ENCODE data around the gene MPLKIP. TPM values are rescaled to one million over a fixed set of nuclear protein-coding genes. Genes with fewer than 3 reads are reported as not detected.

The MPLKIP gene
- total RNA-seq, 1 experiment from 2014 or later = 49.4 TPM

DNA sequence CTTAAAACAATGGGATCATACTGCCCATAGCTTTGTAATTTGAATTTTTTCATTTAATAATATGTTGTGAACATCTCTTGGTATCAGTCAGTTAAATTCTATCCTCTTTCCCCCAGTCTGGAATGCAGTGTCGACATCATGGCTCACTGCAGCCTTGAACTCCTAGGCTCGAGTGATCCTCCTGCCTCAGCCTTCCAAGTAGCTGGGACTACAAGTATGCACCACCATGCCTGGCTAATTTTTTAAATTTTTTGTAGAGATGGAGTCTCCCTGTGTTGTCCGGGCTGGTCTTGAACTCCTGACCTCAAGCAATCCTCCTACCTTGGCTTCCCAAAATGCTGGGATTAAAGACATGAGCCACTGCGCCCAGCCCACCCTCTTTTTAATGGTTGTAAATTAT lies 34.6 kb downstream of the MPLKIP start:
- Histone ChIP-seq H3K9me3 (ENCODE audit: control insufficient read depth in 1 of 2, insufficient read depth in 1 of 2, low read depth in 1 of 2, low read length in 2 of 2) (no peaks in the 10 kb centered on the region), H3K79me2 (ENCODE audit: insufficient read depth, low read length) (no peaks in the 10 kb centered on the region), H3K4me3 (replicated peaks in 1 of 2; ENCODE audit: low read depth in 1 of 2, low read length in 2 of 2) (no peak overlapping the region), H3K9me2 (ENCODE audit: insufficient read depth) (no peaks in the 10 kb centered on the region), H3K4me1 (ENCODE audit: control insufficient read depth in 1 of 2, insufficient read depth in 2 of 2, low read length in 2 of 2) (no peaks in the 10 kb centered on the region), H2AFZ (ENCODE audit: low read depth, low read length, poor library complexity, severe bottlenecking) (no peak overlapping the region), H3K9ac (ENCODE audit: low read length) (no peak overlapping the region), H3K4me2 (ENCODE audit: low read length) (no peak overlapping the region), H3K27ac (ENCODE audit: low read depth, low read length) (no peak overlapping the region), H3K36me3 (ENCODE audit: control insufficient read depth in 1 of 2, insufficient read depth in 2 of 2, low read length in 2 of 2) (peaks cover 4 to 8% of the 10 kb centered on the region in 2 experiments; a peak in 2 of 4 replicates), H3K27me3 (ENCODE audit: insufficient read depth, low read length) (no peaks in the 10 kb centered on the region), H4K20me1 (ENCODE audit: insufficient read depth) (no peaks in the 10 kb centered on the region)
- POLR2A ChIA-PET = no interaction called here
- intact Hi-C loops (cut with micrococcal nuclease) = no loop called here
- RAD21 ChIA-PET (ENCODE audit: low non-redundant PET in 1 of 2, low total read pairs in 2 of 2, uncharacterized antibody in 2 of 2, unreplicated experiment in 2 of 2) = no interaction called here
- CTCF ChIA-PET = no interaction called here
- TF ChIP-seq EZH2 (IDR thresholded peaks at IDR 0.05) (no peak), EGR1 (IDR thresholded peaks at IDR 0.05; ENCODE audit: low read depth) (no peak), SIN3A (IDR thresholded peaks at IDR 0.05; ENCODE audit: low read depth) (no peak), SRF (IDR thresholded peaks at IDR 0.05; ENCODE audit: low read depth) (no peak), CBX3 (IDR thresholded peaks at IDR 0.05; ENCODE audit: low read depth) (no peak)
- BruUV-seq (replicated peaks) = no TSS peak
- ATAC-seq (no peak), DNase-seq (ENCODE audit: low read depth, low spot score) (no peak)

DNA sequence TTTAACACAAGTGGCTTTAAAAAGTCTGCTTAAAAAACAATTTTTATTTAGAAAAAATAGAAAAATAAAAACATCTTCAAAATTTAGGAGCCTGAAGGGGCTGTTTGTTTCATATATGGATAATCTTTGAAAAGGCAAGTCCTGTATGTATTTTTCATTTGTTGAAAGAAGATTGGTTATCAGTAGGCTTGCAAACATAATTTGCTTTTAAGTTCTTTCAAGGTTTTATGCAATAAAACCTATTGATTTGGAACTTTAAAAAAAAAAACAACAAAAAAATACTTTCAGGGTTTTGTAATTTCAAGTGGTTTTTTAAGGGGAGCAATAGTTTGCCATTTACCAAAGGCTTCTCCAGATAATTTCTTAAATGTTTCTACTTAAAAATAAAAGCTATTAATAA lies 35.6 kb downstream of the MPLKIP start:
- BruUV-seq (replicated peaks) = no TSS peak
- no peak for ATAC-seq
- H3K79me2 ChIP-seq (ENCODE audit: insufficient read depth, low read length) = no peaks in the 10 kb centered on the region

More for the DNA sequence above, 35.6 kb downstream of the MPLKIP start:
- H3K9me2 ChIP-seq (ENCODE audit: insufficient read depth) = no peaks in the 10 kb centered on the region
- no peak overlapping the region for H3K4me3 ChIP-seq (replicated peaks in 1 of 2; ENCODE audit: low read depth in 1 of 2, low read length in 2 of 2)
- ChIA-PET RAD21 (ENCODE audit: low non-redundant PET in 1 of 2, low total read pairs in 2 of 2, uncharacterized antibody in 2 of 2, unreplicated experiment in 2 of 2) (no interaction called here), POLR2A (no interaction called here), CTCF (no interaction called here)
- no peaks in the 10 kb centered on the region for H4K20me1 ChIP-seq (ENCODE audit: insufficient read depth)
- no peak overlapping the region for H3K4me2 ChIP-seq (ENCODE audit: low read length)
- H3K36me3 ChIP-seq (ENCODE audit: control insufficient read depth in 1 of 2, insufficient read depth in 2 of 2, low read length in 2 of 2) = peaks cover 11 to 15% of the 10 kb centered on the region in 2 experiments; a peak in 3 of 4 replicates
- TF ChIP-seq EZH2 (IDR thresholded peaks at IDR 0.05) = no peak
- TF ChIP-seq POLR2AphosphoS5 (IDR thresholded peaks at IDR 0.05; ENCODE audit: low read depth, low read length) = no peak
- no peak for TF ChIP-seq SRF (IDR thresholded peaks at IDR 0.05; ENCODE audit: low read depth)
- no peak for TF ChIP-seq ELF1 (IDR thresholded peaks at IDR 0.05; ENCODE audit: borderline replicate concordance, low read depth)
- no peak for TF ChIP-seq POLR2A (IDR thresholded peaks at IDR 0.05; ENCODE audit: borderline replicate concordance, extremely low read depth, insufficient read depth, insufficient read length)
- TF ChIP-seq EZH2phosphoT487 (IDR thresholded peaks at IDR 0.05; ENCODE audit: borderline replicate concordance) = no peak
- TF ChIP-seq ZFX (IDR thresholded peaks at IDR 0.05) = no peak
- TF ChIP-seq CTCF (IDR thresholded peaks at IDR 0.05 in 2 of 3, conservative IDR thresholded peaks at IDR 0.05 in 1 of 3; ENCODE audit: borderline replicate concordance in 1 of 3, insufficient read depth in 1 of 3, low read depth in 2 of 3, low read length in 2 of 3) = no peak
- TF ChIP-seq CEBPB (IDR thresholded peaks at IDR 0.05; ENCODE audit: low read depth) = no peak
- no peak for TF ChIP-seq FOSL1 (IDR thresholded peaks at IDR 0.05; ENCODE audit: low read depth)
- TF ChIP-seq JUND (IDR thresholded peaks at IDR 0.05) = no peak
- no peak for TF ChIP-seq SIN3A (IDR thresholded peaks at IDR 0.05; ENCODE audit: low read depth)
- TF ChIP-seq ZBTB33 (IDR thresholded peaks at IDR 0.05; ENCODE audit: extremely low read depth, insufficient replicate concordance, low read length) = no peak
- TF ChIP-seq EGR1 (IDR thresholded peaks at IDR 0.05; ENCODE audit: low read depth) = no peak
- H3K9ac ChIP-seq (ENCODE audit: low read length) = no peak overlapping the region
- intact Hi-C loops (cut with micrococcal nuclease) = no loop called here
- no peak for DNase-seq (ENCODE audit: low read depth, low spot score)
- H3K27me3 ChIP-seq (ENCODE audit: insufficient read depth, low read length) = no peaks in the 10 kb centered on the region
- no peak overlapping the region for H2AFZ ChIP-seq (ENCODE audit: low read depth, low read length, poor library complexity, severe bottlenecking)
- H3K9me3 ChIP-seq (ENCODE audit: control insufficient read depth in 1 of 2, insufficient read depth in 1 of 2, low read depth in 1 of 2, low read length in 2 of 2) = no peaks in the 10 kb centered on the region
- no peak overlapping the region for H3K27ac ChIP-seq (ENCODE audit: low read depth, low read length)
- H3K4me1 ChIP-seq (ENCODE audit: control insufficient read depth in 1 of 2, insufficient read depth in 2 of 2, low read length in 2 of 2) = no peaks in the 10 kb centered on the region

Measured in HCT116 (cell line).